Heart left ventricle (tissue), 16 donors: ENCODE results near the gene URGCP. TPM values are rescaled to one million over a fixed set of nuclear protein-coding genes. Genes with fewer than 3 reads are reported as not detected.

Experiments
- ATAC-seq, 4 donors: fragments of 200-7000 bp; cut with Tn5 transposase; one replicate each; pipeline ENCODE4 v1.9.1; 2020 to 2022; ENCODE audit warnings: moderate library complexity in 4 of 4, mild to moderate bottlenecking in 3 of 4, moderate number of reproducible peaks in 1 of 4
- DNase-seq, 5 donors: peaks; one replicate each; pipeline ENCODE4 v3.0.0-alpha.2; 2020
- H3K27ac ChIP-seq, 12 donors: fragments of 200-600 bp; sonication (generic) in 4 of 12; one replicate each; pipeline versions ENCODE4 v1.5.0 to v1.8.0; 2016 to 2022; ENCODE audit warnings: mild to moderate bottlenecking in 2 of 12
- H3K27me3 ChIP-seq, 9 donors: fragments of 200-600 bp; sonication (generic) in 2 of 9; one replicate each; pipeline versions ENCODE4 v1.5.1 to v1.8.0; 2016 to 2022; ENCODE audit warnings: mild to moderate bottlenecking in 3 of 9
- H3K36me3 ChIP-seq, 9 donors: fragments of 200-600 bp; sonication (generic) in 2 of 9; one replicate each; pipeline versions ENCODE4 v1.5.0 to v1.8.0; 2018 to 2022; ENCODE audit warnings: mild to moderate bottlenecking in 2 of 9
- H3K4me1 ChIP-seq, 12 donors: fragments of 200-600 bp; sonication (generic) in 4 of 12; one replicate each; pipeline versions ENCODE4 v1.5.0 to v1.8.0; 2016 to 2022; ENCODE audit warnings: mild to moderate bottlenecking in 3 of 12
- H3K4me3 ChIP-seq, 12 donors: fragments of 200-600 bp; sonication (generic) in 4 of 12; one replicate each; pipeline versions ENCODE4 v1.5.0 to v1.8.0; 2017 to 2022; ENCODE audit warnings: mild to moderate bottlenecking in 9 of 12, moderate library complexity in 4 of 12
- H3K9me3 ChIP-seq, 12 donors: fragments of 200-600 bp; sonication (generic) in 4 of 12; one replicate each; pipeline versions ENCODE4 v1.5.0 to v1.8.0; 2016 to 2022; ENCODE audit warnings: mild to moderate bottlenecking in 1 of 12
- CTCF ChIP-seq, 12 donors: fragments of 200-600 bp; sonication (generic) in 4 of 12; IDR thresholded peaks; one replicate each; pipeline versions ENCODE4 v1.5.0 to v1.8.0; 2018 to 2022; ENCODE audit warnings: antibody characterized with exemption in 12 of 12, mild to moderate bottlenecking in 5 of 12
- POLR2A ChIP-seq, 2 donors: fragments of 450-650 bp; IDR thresholded peaks; one replicate each; pipeline ENCODE4 v1.6.1; 2017; ENCODE audit warnings: antibody characterized with exemption in 2 of 2, mild to moderate bottlenecking in 2 of 2, moderate library complexity in 2 of 2
- WGBS, 4 donors: extraction: QIAGEN DNeasy Blood & Tissue Kit in 2 of 4; methylation state at CpG; one replicate each; pipeline versions ENCODE4 v1.1.5 to v1.1.7; 2013 to 2018; 5-methylcytosine and 5-hydroxymethylcytosine counted together
- intact Hi-C, 10 donors: fragments of 100-400 bp; cut with DNase I; formaldehyde crosslinking; loops; one replicate each; pipeline versions ENCODE4 v1.11.1 to v1.14.2; 2022
- polyA plus RNA-seq, 2 donors: library from polyadenylated mRNA; stranded (reverse); fragments of 200-250 nt; gene quantifications; one replicate each; pipeline ENCODE4 v1.2.3, GENCODE V29; 2013
- total RNA-seq, 9 donors: library from RNA; depleted of rRNA in 2 of 9; stranded (reverse); fragments of >200 nt in 2 of 9; fragmentation: NEBNext Ultra II Directional in 3 of 9; extraction: Animal tissue kit (Norgen Biotek cat#: 25700) in 3 of 9; gene quantifications; one replicate each; pipeline versions ENCODE4 v1.1.0 to v1.2.4, GENCODE V29; 2016 to 2023
- donor health status: ischemic (EF 13 %, LVEDD 7.1; RV severe dilation, severe dysfunction).
- donor health status: healthy with polysubstance abuse.
- donor health status: DM: no; HTN: yes; CAD: no.
- donor health status: DM: no; HTN: no; CAD: no.
- donor health status: ischemic (EF 25% LVEDD 6.9; RV normal size, moderate dysfunction).
- donor health status: ischemic (EF 25% LVEDD 5.7; RV mildly dilated, moderate dysfunction).
- donor health status: healthy.
- donor health status: DM: yes; HTN: yes; CAD: no.
- donor health status: ischemic (EF 35%, LVEDD 5.7; RV mildly dilated, moderate dysfunction).
- donor health status: nonischemic (EF 11% LVEDD 7.7; RV severe dilation, severe dysfunction).
- donor health status: DM: yes; HTN: yes; CAD: no.
- donor health status: PGD.
- donor health status: ischemic (EF 29% LVEDD 5.4; RV normal size, mild dysfunction).
- donor health status: nonischemic (EF 23%, LVEDD 6.1; RV moderate dilation, normal function).

URGCP gene
- total and polyA plus RNA-seq, 11 donors = 23.6 to 43.7 (median 37.6) TPM

- H3K27me3 ChIP-seq = no peaks in the 10 kb centered on the region
- intact Hi-C loops = loop anchor here in 1 of 10 donors (10.0 kb wide), 1 partner anchor 284 kb away; no protein-coding TSS in a partner anchor
- no peak overlapping the region for H3K27ac ChIP-seq
- no peak overlapping the region for H3K4me3 ChIP-seq
- no peak for TF ChIP-seq CTCF (IDR thresholded peaks at IDR 0.05)
- no peak for TF ChIP-seq POLR2A (IDR thresholded peaks at IDR 0.05)
- H3K36me3 ChIP-seq = no peaks in the 10 kb centered on the region
- H3K9me3 ChIP-seq = no peaks in the 10 kb centered on the region
- WGBS, 4 donors = 51 to 62% (median 57%) methylated on average over 2 of the region's 2 CpGs
- ATAC-seq (no peak), DNase-seq (no peak)
- H3K4me1 ChIP-seq = no peaks in the 10 kb centered on the region
Measured at GRCh38 chr7:43849047-43849446, 57.3 kb downstream of the URGCP start.

GRCh38 chr7:43847496-43847895 lies 58.9 kb downstream of the URGCP start:
- Histone ChIP-seq H3K4me1 (no peaks in the 10 kb centered on the region), H3K27me3 (peaks cover 0 to 10% (median 0%) of the 10 kb centered on the region in 9 donors), H3K36me3 (no peaks in the 10 kb centered on the region), H3K4me3 (no peak overlapping the region), H3K27ac (no peak overlapping the region), H3K9me3 (no peaks in the 10 kb centered on the region)
- intact Hi-C loops = loop anchor here in 1 of 10 donors (10.0 kb wide), 1 partner anchor 283 kb away; no protein-coding TSS in a partner anchor
- TF ChIP-seq POLR2A (IDR thresholded peaks at IDR 0.05) (no peak), CTCF (IDR thresholded peaks at IDR 0.05) (no peak)
- ATAC-seq (no peak), DNase-seq (no peak)
- WGBS, 4 donors = 56 to 83% (median 69%) methylated on average over 3 to 4 of the region's 4 CpGs

GRCh38 chr7:43844662-43845061 lies 61.7 kb downstream of the URGCP start:
- Histone ChIP-seq H3K9me3 (no peaks in the 10 kb centered on the region), H3K4me1 (no peaks in the 10 kb centered on the region), H3K27ac (no peak overlapping the region), H3K4me3 (no peak overlapping the region), H3K27me3 (peaks cover 0 to 13% (median 0%) of the 10 kb centered on the region in 9 donors), H3K36me3 (no peaks in the 10 kb centered on the region)
- intact Hi-C loops = loop anchor here in 2 of 10 donors (5.0 to 10.0 kb wide), 2 partner anchors 262 to 280 kb away; partner anchors contain the start of gene STK17A (in 1 of the 2)
- DNase-seq (no peak), ATAC-seq (no peak)
- no peak for TF ChIP-seq POLR2A (IDR thresholded peaks at IDR 0.05)
- TF ChIP-seq CTCF (IDR thresholded peaks at IDR 0.05) = no peak
- 71 to 86% (median 78%) methylated on average over 2 of the region's 2 CpGs for WGBS, 4 donors

- no peak for TF ChIP-seq CTCF (IDR thresholded peaks at IDR 0.05)
- TF ChIP-seq POLR2A (IDR thresholded peaks at IDR 0.05) = no peak
- intact Hi-C loops = loop anchor here in 2 of 10 donors (5.0 to 10.0 kb wide), 2 partner anchors 262 to 279 kb away; partner anchors contain the start of gene STK17A (in 1 of the 2)
Measured at GRCh38 chr7:43844257-43844656, 62.1 kb downstream of the URGCP start.

More at GRCh38 chr7:43844257-43844656, 62.1 kb downstream of the URGCP start:
- Histone ChIP-seq H3K27me3 (peaks cover 0 to 13% (median 0%) of the 10 kb centered on the region in 9 donors), H3K4me1 (peaks cover 0 to 3% (median 0%) of the 10 kb centered on the region in 12 donors), H3K9me3 (no peaks in the 10 kb centered on the region), H3K4me3 (no peak overlapping the region), H3K27ac (no peak overlapping the region), H3K36me3 (no peaks in the 10 kb centered on the region)
- no peak for ATAC-seq
- DNase-seq = no peak
- 96 to 100% (median 97%) methylated on average over 2 of the region's 2 CpGs for WGBS, 4 donors
